A549 (cell line): ENCODE measurements around the gene ARX. TPM values are rescaled to one million over a fixed set of nuclear protein-coding genes. Genes with fewer than 3 reads are reported as not detected.
A peak's percentile ranks its signal among the peaks of the same experiment; 100 is the strongest.

Source experiments
- ATAC-seq, 2 experiments: fragments of 200-7000 bp in 1 of 2; fragments of >200 bp in 1 of 2; cut with Nextera tagmentation in 1 of 2; cut with Tn5 transposase in 1 of 2; 3 replicates each; pipeline versions ENCODE4 v1.8.0 to v1.9.1; 2018 to 2020; ENCODE audit warnings: mild to moderate bottlenecking in 1 of 2, moderate library complexity in 1 of 2
- CTCF ChIA-PET: fragments of 300-600 bp; sonication (Branson Sonifier 250); formaldehyde crosslinking; extraction: SDS; loops from one replicate; lab custom pipeline; 2021; ENCODE audit warnings: antibody characterized with exemption, inconsistent platforms; lab: Yijun Ruan, JAX
- POLR2A ChIA-PET: fragments of 350-600 bp; formaldehyde crosslinking; extraction: SDS; loops from one replicate; lab custom pipeline; 2021; ENCODE audit warnings: antibody characterized with exemption, inconsistent platforms; lab: Yijun Ruan, JAX
- DNase-seq, 2 experiments: peaks; one replicate each; pipeline versions ENCODE4 v3.0.0 to v3.0.0-alpha.2; 2011 to 2016; ENCODE audit warnings: low read depth in 1 of 2, low spot score in 1 of 2
- FAIRE-seq: peaks from 2 replicates; lab custom pipeline; 2011; peaks lifted over from hg19 to GRCh38; lab: Jason Lieb, UNC
- H3K27ac ChIP-seq, 2 experiments: fragments of >200 bp; sonication (Bioruptor Twin); formaldehyde crosslinking; 3 replicates each; pipeline ENCODE4 v1.5.1; 2016 to 2017
- H3K4me1 ChIP-seq: fragments of >200 bp; sonication (Bioruptor Twin); formaldehyde crosslinking; 3 replicates; pipeline ENCODE4 v1.6.1; 2016
- H3K4me2 ChIP-seq: fragments of >200 bp; sonication (Bioruptor Twin); formaldehyde crosslinking; 3 replicates; pipeline ENCODE4 v1.6.1; 2016
- H3K4me3 ChIP-seq: fragments of >200 bp; sonication (Bioruptor Twin); formaldehyde crosslinking; 3 replicates; pipeline ENCODE4 v1.5.1; 2016
- H3K9me3 ChIP-seq: fragments of >200 bp; sonication (Bioruptor Twin); formaldehyde crosslinking; 3 replicates; pipeline ENCODE4 v1.6.1; 2016
- BHLHE40 ChIP-seq: IDR thresholded peaks from 2 replicates; pipeline ENCODE4 v1.6.1; 2012; ENCODE audit warnings: low read depth, low read length, inconsistent platforms
- EHF ChIP-seq: fragments of 250-450 bp; sonication (Bioruptor Pico); IDR thresholded peaks from 2 replicates; pipeline ENCODE4 v1.5.0; 2020; ENCODE audit warnings: mild to moderate bottlenecking
- FOSL2 ChIP-seq, 2 experiments: fragments of 450-650 bp in 1 of 2; fragments of >200 bp in 1 of 2; sonication (Bioruptor Twin) in 1 of 2; formaldehyde crosslinking; IDR thresholded peaks; 2 replicates each; pipeline versions ENCODE4 v1.5.0 to v1.6.1; 2016 to 2020; ENCODE audit warnings: mild to moderate bottlenecking in 1 of 2, moderate library complexity in 1 of 2
- HEYL ChIP-seq: fragments of 250-450 bp; sonication (Bioruptor Pico); IDR thresholded peaks from 2 replicates; pipeline ENCODE4 v1.8.0; 2021; ENCODE audit warnings: mild to moderate bottlenecking, moderate library complexity
- HOXA7 ChIP-seq: fragments of 250-450 bp; sonication (Bioruptor Pico); IDR thresholded peaks from 2 replicates; pipeline ENCODE4 v1.5.0; 2020; ENCODE audit warnings: mild to moderate bottlenecking, moderate library complexity
- HOXB5 ChIP-seq: fragments of 250-450 bp; sonication (Bioruptor Pico); IDR thresholded peaks from 2 replicates; pipeline ENCODE4 v1.5.0; 2020; ENCODE audit warnings: mild to moderate bottlenecking, moderate library complexity
- JUN ChIP-seq, 2 experiments: fragments of >200 bp; sonication (Bioruptor Twin); formaldehyde crosslinking; IDR thresholded peaks; 2 replicates in 1 of 2; 3 replicates in 1 of 2; pipeline ENCODE4 v1.6.1; 2016 to 2017
- JUNB ChIP-seq: fragments of >200 bp; sonication (Bioruptor Twin); formaldehyde crosslinking; IDR thresholded peaks from 2 replicates; pipeline ENCODE4 v1.6.1; 2016
- KDM5A ChIP-seq: fragments of 200-600 bp; sonication (generic); IDR thresholded peaks from 2 replicates; pipeline ENCODE4 v1.6.1; 2016; ENCODE audit warnings: antibody characterized with exemption, mild to moderate bottlenecking
- MAZ ChIP-seq: fragments of 150-350 bp; IDR thresholded peaks from 2 replicates; pipeline ENCODE4 v1.6.1; 2014; ENCODE audit warnings: antibody characterized with exemption, low read depth, low read length, borderline replicate concordance
- MYC ChIP-seq: IDR thresholded peaks from 2 replicates; pipeline ENCODE4 v1.6.1; 2012; ENCODE audit warnings: mild to moderate bottlenecking, inconsistent platforms, low read length, improper control_type of control experiment, borderline replicate concordance
- NFE2L2 ChIP-seq: fragments of 150-350 bp; conservative IDR thresholded peaks from 2 replicates; pipeline ENCODE4 v1.6.1; 2014; ENCODE audit warnings: low read length
- PHF8 ChIP-seq: fragments of 200-600 bp; sonication (generic); IDR thresholded peaks from 2 replicates; pipeline ENCODE4 v1.6.1; 2016; ENCODE audit warnings: low read depth, mild to moderate bottlenecking, antibody characterized with exemption, moderate library complexity, borderline replicate concordance
- POLR2AphosphoS2 ChIP-seq: conservative IDR thresholded peaks from 2 replicates; pipeline ENCODE4 v1.6.1; 2012; ENCODE audit warnings: low read length, improper control_type of control experiment, inconsistent platforms
- RAD21 ChIP-seq, 2 experiments: fragments of >200 bp in 1 of 2; sonication (Bioruptor Twin) in 1 of 2; formaldehyde crosslinking in 1 of 2; IDR thresholded peaks in 1 of 2; conservative IDR thresholded peaks in 1 of 2; 2 replicates in 1 of 2; 3 replicates in 1 of 2; pipeline ENCODE4 v1.6.1; 2012 to 2018; ENCODE audit warnings: inconsistent platforms in 1 of 2
- SMC3 ChIP-seq: fragments of >200 bp; sonication (Bioruptor Twin); formaldehyde crosslinking; IDR thresholded peaks from 3 replicates; pipeline ENCODE4 v1.6.1; 2018; ENCODE audit warnings: inconsistent platforms
- TP53 ChIP-seq: fragments of 250-450 bp; sonication (Bioruptor Pico); IDR thresholded peaks from 2 replicates; pipeline ENCODE4 v1.5.0; 2021; ENCODE audit warnings: mild to moderate bottlenecking, moderate library complexity
- ZNF302 ChIP-seq: fragments of 250-450 bp; sonication (Bioruptor Pico); IDR thresholded peaks from 2 replicates; pipeline ENCODE4 v1.9.0; 2021; ENCODE audit warnings: inconsistent platforms, mild to moderate bottlenecking, moderate library complexity
- ZSCAN20 ChIP-seq: fragments of 250-450 bp; sonication (Bioruptor Pico); IDR thresholded peaks from 2 replicates; pipeline ENCODE4 v1.8.0; 2022; ENCODE audit warnings: mild to moderate bottlenecking, moderate library complexity
- WGBS: methylation state at CpG from one replicate; pipeline ENCODE4 v1.1.6; 2017; ENCODE audit errors: missing lambda C conversion rate; 5-methylcytosine and 5-hydroxymethylcytosine counted together
- polyA plus RNA-seq, 4 experiments: library from polyadenylated mRNA; depleted of rRNA in 3 of 4; stranded (reverse); fragments of >200 nt; fragmentation: RNase III in 1 of 4; extraction: RNeasy Plus Mini Kit Qiagen cat#74134 plus additional on column Dnase treatment in 1 of 4; gene quantifications; 2 replicates in 3 of 4; 3 replicates in 1 of 4; pipeline ENCODE4 v1.2.3, GENCODE V29; 2011 to 2017
- TF ChIP-seq, protein P1 (sequence below): fragments of >200 bp; sonication (Bioruptor Twin); formaldehyde crosslinking; IDR thresholded peaks from 2 replicates; pipeline ENCODE4 v1.6.1; 2016
- TF ChIP-seq, protein P2 (sequence below): IDR thresholded peaks from 2 replicates; pipeline ENCODE4 v1.6.1; 2012
- TF ChIP-seq, protein P3 (sequence below): IDR thresholded peaks from 2 replicates; pipeline ENCODE4 v1.6.1; 2012; ENCODE audit warnings: low read depth, borderline replicate concordance
- TF ChIP-seq, protein P4 (sequence below): fragments of 450-650 bp; IDR thresholded peaks from 2 replicates; pipeline ENCODE4 v1.6.1; 2014; ENCODE audit warnings: antibody characterized with exemption
- TF ChIP-seq, protein P5 (sequence below): fragments of >200 bp; sonication (Bioruptor Twin); formaldehyde crosslinking; IDR thresholded peaks from 3 replicates; pipeline ENCODE4 v1.5.1; 2016

ARX gene
- polyA plus RNA-seq, 2 of the 4 experiments (the other 2 are of a cell fraction): 0.40 to 1.00 TPM

GRCh38 chrX:25023908-25024307 lies 8.1 kb upstream of the ARX start:
- FAIRE-seq (no peak), ATAC-seq (no peak), DNase-seq (no peak)
- Histone ChIP-seq H3K4me3 (no peak overlapping the region), H3K4me1 (peaks cover 22% of the 10 kb centered on the region), H3K9me3 (no peaks in the 10 kb centered on the region), H3K4me2 (no peak overlapping the region), H3K27ac (no peak overlapping the region)
- TF ChIP-seq TP53 (no peak), JUNB (no peak), BHLHE40 (no peak), PHF8 (no peak), ZNF302 (CRISPR knock-in tag) (no peak), FOSL2 (IDR thresholded peaks at IDR 0.05) (no peak), FOSL2 (CRISPR knock-in tag; IDR thresholded peaks at IDR 0.05) (no peak), POLR2AphosphoS2 (no peak), MAZ (no peak), HEYL (CRISPR knock-in tag) (no peak), MYC (no peak), HOXA7 (CRISPR knock-in tag) (no peak), SMC3 (no peak), ZSCAN20 (CRISPR knock-in tag) (no peak), HOXB5 (CRISPR knock-in tag) (no peak), NFE2L2 (no peak), JUN (IDR thresholded peaks at IDR 0.05) (no peak), EHF (no peak), KDM5A (no peak)
- TF ChIP-seq, protein P1, sequence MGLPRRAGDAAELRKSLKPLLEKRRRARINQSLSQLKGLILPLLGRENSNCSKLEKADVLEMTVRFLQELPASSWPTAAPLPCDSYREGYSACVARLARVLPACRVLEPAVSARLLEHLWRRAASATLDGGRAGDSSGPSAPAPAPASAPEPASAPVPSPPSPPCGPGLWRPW: no peak
- TF ChIP-seq, protein P2, sequence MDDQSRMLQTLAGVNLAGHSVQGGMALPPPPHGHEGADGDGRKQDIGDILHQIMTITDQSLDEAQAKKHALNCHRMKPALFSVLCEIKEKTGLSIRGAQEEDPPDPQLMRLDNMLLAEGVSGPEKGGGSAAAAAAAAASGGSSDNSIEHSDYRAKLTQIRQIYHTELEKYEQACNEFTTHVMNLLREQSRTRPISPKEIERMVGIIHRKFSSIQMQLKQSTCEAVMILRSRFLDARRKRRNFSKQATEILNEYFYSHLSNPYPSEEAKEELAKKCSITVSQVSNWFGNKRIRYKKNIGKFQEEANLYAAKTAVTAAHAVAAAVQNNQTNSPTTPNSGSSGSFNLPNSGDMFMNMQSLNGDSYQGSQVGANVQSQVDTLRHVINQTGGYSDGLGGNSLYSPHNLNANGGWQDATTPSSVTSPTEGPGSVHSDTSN: no peak
- WGBS: 0% methylated on average over 1 of the region's 1 CpG
- CTCF ChIA-PET: interaction anchor here (1.1 to 1.6 kb wide), 2 partner anchors 119 to 278 kb away, joined by 3 to 5 read pairs; no protein-coding TSS in a partner anchor
- POLR2A ChIA-PET: no interaction called here

- peak in 1 of 2 experiments; percentile 33; a peak in 3 of 6 replicates for ATAC-seq
These were observed 6.9 kb upstream of the ARX start for GRCh38 chrX:25022499-25023325.

More at GRCh38 chrX:25022499-25023325, 6.9 kb upstream of the ARX start:
- H3K4me2 ChIP-seq: peak overlapping the region; percentile 75
- no peak for FAIRE-seq
- no peaks in the 10 kb centered on the region for H3K9me3 ChIP-seq
- POLR2A ChIA-PET: no interaction called here
- peaks cover 14% of the 10 kb centered on the region for H3K4me1 ChIP-seq
- DNase-seq: no peak
- CTCF ChIA-PET: interaction anchor here (1.1 to 3.6 kb wide), 8 partner anchors 10 to 276 kb away, joined by 3 to 42 read pairs (median 8); no protein-coding TSS in a partner anchor
- 24% methylated on average over 19 of the region's 59 CpGs for WGBS
- TF ChIP-seq, protein P3, sequence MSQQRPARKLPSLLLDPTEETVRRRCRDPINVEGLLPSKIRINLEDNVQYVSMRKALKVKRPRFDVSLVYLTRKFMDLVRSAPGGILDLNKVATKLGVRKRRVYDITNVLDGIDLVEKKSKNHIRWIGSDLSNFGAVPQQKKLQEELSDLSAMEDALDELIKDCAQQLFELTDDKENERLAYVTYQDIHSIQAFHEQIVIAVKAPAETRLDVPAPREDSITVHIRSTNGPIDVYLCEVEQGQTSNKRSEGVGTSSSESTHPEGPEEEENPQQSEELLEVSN: no peak
- TF ChIP-seq, protein P4, sequence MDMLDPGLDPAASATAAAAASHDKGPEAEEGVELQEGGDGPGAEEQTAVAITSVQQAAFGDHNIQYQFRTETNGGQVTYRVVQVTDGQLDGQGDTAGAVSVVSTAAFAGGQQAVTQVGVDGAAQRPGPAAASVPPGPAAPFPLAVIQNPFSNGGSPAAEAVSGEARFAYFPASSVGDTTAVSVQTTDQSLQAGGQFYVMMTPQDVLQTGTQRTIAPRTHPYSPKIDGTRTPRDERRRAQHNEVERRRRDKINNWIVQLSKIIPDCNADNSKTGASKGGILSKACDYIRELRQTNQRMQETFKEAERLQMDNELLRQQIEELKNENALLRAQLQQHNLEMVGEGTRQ: no peak
- TF ChIP-seq RAD21 (conservative IDR thresholded peaks at IDR 0.05 in 1 of 2, IDR thresholded peaks at IDR 0.05 in 1 of 2): peak in 1 of 2 experiments; percentile 23; a peak in 1 of 5 replicates
- TF ChIP-seq, protein P5, sequence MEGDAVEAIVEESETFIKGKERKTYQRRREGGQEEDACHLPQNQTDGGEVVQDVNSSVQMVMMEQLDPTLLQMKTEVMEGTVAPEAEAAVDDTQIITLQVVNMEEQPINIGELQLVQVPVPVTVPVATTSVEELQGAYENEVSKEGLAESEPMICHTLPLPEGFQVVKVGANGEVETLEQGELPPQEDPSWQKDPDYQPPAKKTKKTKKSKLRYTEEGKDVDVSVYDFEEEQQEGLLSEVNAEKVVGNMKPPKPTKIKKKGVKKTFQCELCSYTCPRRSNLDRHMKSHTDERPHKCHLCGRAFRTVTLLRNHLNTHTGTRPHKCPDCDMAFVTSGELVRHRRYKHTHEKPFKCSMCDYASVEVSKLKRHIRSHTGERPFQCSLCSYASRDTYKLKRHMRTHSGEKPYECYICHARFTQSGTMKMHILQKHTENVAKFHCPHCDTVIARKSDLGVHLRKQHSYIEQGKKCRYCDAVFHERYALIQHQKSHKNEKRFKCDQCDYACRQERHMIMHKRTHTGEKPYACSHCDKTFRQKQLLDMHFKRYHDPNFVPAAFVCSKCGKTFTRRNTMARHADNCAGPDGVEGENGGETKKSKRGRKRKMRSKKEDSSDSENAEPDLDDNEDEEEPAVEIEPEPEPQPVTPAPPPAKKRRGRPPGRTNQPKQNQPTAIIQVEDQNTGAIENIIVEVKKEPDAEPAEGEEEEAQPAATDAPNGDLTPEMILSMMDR: peak; percentile 30; the same call in 2 of the 3 replicates
- H3K4me3 ChIP-seq: peak overlapping the region; percentile 36
- peak overlapping the region; percentile 14 to 33; a peak in 1 of 6 replicates for H3K27ac ChIP-seq
